Activated CD8-positive, alpha-beta T cell treated with anti-CD3 and anti-CD28 coated beads, Interleukin-2, amount 10 ng/mL, durations not matched to agents 7 days and 5 days (primary cell): ENCODE measurements around the gene SLC4A8. TPM values are rescaled to one million over a fixed set of nuclear protein-coding genes. Genes with fewer than 3 reads are reported as not detected.

Experiments used
- ATAC-seq: fragments of 150-1000 bp; cut with Tn5 transposase; one replicate; pipeline ENCODE4 v1.10.0; 2021; ENCODE audit warnings: moderate library complexity
- CTCF ChIA-PET: fragments of 350-600 bp; sonication (Branson Sonifier 250); formaldehyde crosslinking; loops from one replicate; lab custom pipeline; 2021; ENCODE audit warnings: antibody characterized with exemption; lab: Charles Lee
- POLR2A ChIA-PET: fragments of 350-600 bp; sonication (Branson Sonifier 250); formaldehyde crosslinking; loops from one replicate; lab custom pipeline; 2021; ENCODE audit warnings: antibody characterized with exemption; lab: Charles Lee
- DNase-seq: peaks from one replicate; pipeline ENCODE4 v3.0.0-alpha.2; 2020
- H3K27ac Mint-ChIP-seq: one replicate; pipeline ENCODE4 v1.8.0; 2021; ENCODE audit warnings: mild to moderate bottlenecking, mixed read lengths
- H3K27me3 Mint-ChIP-seq: one replicate; pipeline ENCODE4 v1.8.0; 2021; ENCODE audit warnings: low read depth, mixed read lengths
- H3K36me3 Mint-ChIP-seq: one replicate; pipeline ENCODE4 v1.8.0; 2021; ENCODE audit warnings: low read depth, mixed read lengths
- H3K4me1 Mint-ChIP-seq: one replicate; pipeline ENCODE4 v1.8.0; 2021; ENCODE audit warnings: low read depth, mixed read lengths
- H3K4me3 Mint-ChIP-seq: one replicate; pipeline ENCODE4 v1.8.0; 2021; ENCODE audit warnings: mild to moderate bottlenecking, mixed read lengths
- H3K9me3 Mint-ChIP-seq: one replicate; pipeline ENCODE4 v1.8.0; 2022; ENCODE audit warnings: mixed read lengths; ENCODE audit not compliant: insufficient read depth
- total RNA-seq, 2 experiments: library from RNA; stranded (reverse); gene quantifications; one replicate each; pipeline ENCODE4 v1.2.3, GENCODE V29; 2021

The SLC4A8 gene
- total RNA-seq, 2 experiments from 2014 or later: 11.4 to 12.6 TPM

GRCh38 chr12:51540996-51541395 is 116.4 kb downstream of the SLC4A8 start:
- no peaks in the 10 kb centered on the region for H3K36me3 Mint-ChIP-seq
- no peak overlapping the region for H3K27ac Mint-ChIP-seq
- ATAC-seq (no peak), DNase-seq (no peak)
- no peaks in the 10 kb centered on the region for H3K9me3 Mint-ChIP-seq
- no peaks in the 10 kb centered on the region for H3K4me1 Mint-ChIP-seq
- no peak overlapping the region for H3K4me3 Mint-ChIP-seq
- CTCF ChIA-PET: interaction anchor here (1.0 to 1.4 kb wide), 2 partner anchors 9 to 14 kb away, joined by 3 read pairs; no protein-coding TSS in a partner anchor
- POLR2A ChIA-PET: no interaction called here
- peaks cover 7% of the 10 kb centered on the region for H3K27me3 Mint-ChIP-seq

- Mint-ChIP-seq H3K4me1 (no peaks in the 10 kb centered on the region), H3K4me3 (no peak overlapping the region), H3K27me3 (peaks cover 13% of the 10 kb centered on the region), H3K9me3 (no peaks in the 10 kb centered on the region), H3K36me3 (no peaks in the 10 kb centered on the region), H3K27ac (no peak overlapping the region)
- CTCF ChIA-PET: interaction anchor here (1.4 kb wide), 1 partner anchor 14 kb away, joined by 5 read pairs; no protein-coding TSS in a partner anchor
- DNase-seq (no peak), ATAC-seq (no peak)
- POLR2A ChIA-PET: no interaction called here
These were observed 121.5 kb downstream of the SLC4A8 start for GRCh38 chr12:51546097-51546496.

- no peak overlapping the region for H3K4me3 Mint-ChIP-seq
- H3K27ac Mint-ChIP-seq: no peak overlapping the region
- H3K36me3 Mint-ChIP-seq: no peaks in the 10 kb centered on the region
- H3K27me3 Mint-ChIP-seq: peaks cover 19% of the 10 kb centered on the region
- ChIA-PET CTCF (no interaction called here), POLR2A (no interaction called here)
- no peaks in the 10 kb centered on the region for H3K9me3 Mint-ChIP-seq
- DNase-seq: no peak
- H3K4me1 Mint-ChIP-seq: no peaks in the 10 kb centered on the region
- no peak for ATAC-seq
These were observed 123.0 kb downstream of the SLC4A8 start for GRCh38 chr12:51547606-51548005.

DNA sequence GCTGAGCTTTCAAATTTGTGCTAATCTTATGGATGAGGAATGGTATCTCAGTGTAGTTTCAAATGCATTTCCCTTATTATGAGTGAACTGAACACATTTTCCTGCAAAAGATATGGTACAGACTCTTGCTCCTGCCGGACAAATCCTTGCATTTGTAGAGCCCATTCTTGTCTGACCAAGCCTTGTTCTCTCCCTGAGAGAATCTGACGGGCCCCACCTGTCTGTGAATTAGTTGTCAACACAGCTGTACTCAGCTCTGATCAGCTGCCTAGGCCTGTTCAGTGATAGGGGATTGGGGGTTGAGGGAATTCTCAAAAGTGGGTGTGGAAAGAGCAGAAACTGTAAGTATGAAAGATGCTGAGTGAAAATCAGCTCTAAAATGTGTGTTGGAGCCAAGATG is 123.6 kb downstream of the SLC4A8 start:
- Mint-ChIP-seq H3K4me1 (no peaks in the 10 kb centered on the region), H3K27me3 (peaks cover 22% of the 10 kb centered on the region)
- CTCF ChIA-PET: no interaction called here

GRCh38 chr12:51549637-51550036 is 125.0 kb downstream of the SLC4A8 start:
- Mint-ChIP-seq H3K27me3 (peaks cover 25% of the 10 kb centered on the region), H3K4me1 (no peaks in the 10 kb centered on the region), H3K36me3 (no peaks in the 10 kb centered on the region), H3K4me3 (no peak overlapping the region), H3K27ac (no peak overlapping the region), H3K9me3 (no peaks in the 10 kb centered on the region)
- POLR2A ChIA-PET: no interaction called here
- DNase-seq (no peak), ATAC-seq (no peak)
- CTCF ChIA-PET: interaction anchor here (1.0 to 2.0 kb wide), 3 partner anchors 17 to 471 kb away, joined by 3 to 6 read pairs (median 3); no protein-coding TSS in a partner anchor

More for the DNA sequence above, 123.6 kb downstream of the SLC4A8 start:
- Mint-ChIP-seq H3K36me3 (no peaks in the 10 kb centered on the region), H3K4me3 (no peak overlapping the region), H3K9me3 (no peaks in the 10 kb centered on the region), H3K27ac (no peak overlapping the region)
- POLR2A ChIA-PET: no interaction called here
- ATAC-seq (no peak), DNase-seq (no peak)

Other genes starting within 250 kb of the SLC4A8 start
- 1 to 10 TPM; 1.3 to 2.2 TPM for gene POU6F1, start 206.8 kb upstream of the SLC4A8 start, total RNA-seq
- gene DAZAP2, start 186.0 kb upstream of the SLC4A8 start, total RNA-seq: 100 to 1,000 TPM; 186 TPM
- gene SMAGP, start 154.4 kb upstream of the SLC4A8 start, total RNA-seq: 1 to 10 TPM; 4.3 to 4.7 TPM
- gene BIN2, start 100.7 kb upstream of the SLC4A8 start, total RNA-seq: 100 to 1,000 TPM; 158 to 161 TPM
- not detected for gene CELA1, start 78.2 kb upstream of the SLC4A8 start, total RNA-seq
- 10 to 100 TPM; 40.4 to 43.1 TPM for gene GALNT6, start 33.4 kb upstream of the SLC4A8 start, total RNA-seq
- 1 to 10 TPM; 1.4 to 1.6 TPM for gene SCN8A, start 166.4 kb downstream of the SLC4A8 start, total RNA-seq